CD4-positive, CD25-positive, alpha-beta regulatory T cell (primary cell): ENCODE measurements around the gene LSP1. TPM values are rescaled to one million over a fixed set of nuclear protein-coding genes. Genes with fewer than 3 reads are reported as not detected.

ENCODE experiments used
- ATAC-seq, 2 donors: fragments of 150-1000 bp; cut with Tn5 transposase; one replicate each; pipeline ENCODE4 v1.10.0; 2021; ENCODE audit warnings: low read depth in 2 of 2, moderate number of reproducible peaks in 2 of 2, moderate library complexity in 1 of 2
- DNase-seq, 3 donors: peaks; one replicate each; pipeline versions ENCODE4 v3.0.0 to v3.0.0-alpha.2; 2012 to 2022; ENCODE audit warnings: mixed read lengths in 1 of 3
- H3K27ac ChIP-seq: one replicate; pipeline ENCODE4 v1.7.0; 2013; ENCODE audit warnings: mild to moderate bottlenecking, low read length; ENCODE audit not compliant: insufficient read depth, poor library complexity, severe bottlenecking
- H3K27me3 ChIP-seq: one replicate; pipeline ENCODE4 v1.7.0; 2013; ENCODE audit warnings: low read length; ENCODE audit not compliant: control insufficient read depth, insufficient read depth
- H3K36me3 ChIP-seq: one replicate; pipeline ENCODE4 v1.7.0; 2013; ENCODE audit warnings: mild to moderate bottlenecking, low read length, moderate library complexity; ENCODE audit not compliant: control insufficient read depth, insufficient read depth
- H3K4me1 ChIP-seq: 2 replicates; pipeline ENCODE4 v1.7.0; 2013; ENCODE audit warnings: mild to moderate bottlenecking, low read length; ENCODE audit not compliant: insufficient read depth, control insufficient read depth, poor library complexity, severe bottlenecking
- H3K4me3 ChIP-seq: one replicate; pipeline ENCODE4 v1.7.0; 2013; ENCODE audit warnings: low read depth, mild to moderate bottlenecking, low read length, moderate library complexity
- H3K9me3 ChIP-seq, 2 experiments: 1 replicate in 1 of 2; 2 replicates in 1 of 2; pipeline ENCODE4 v1.7.0; 2013; ENCODE audit warnings: low read length in 2 of 2, mild to moderate bottlenecking in 1 of 2, moderate library complexity in 1 of 2; ENCODE audit not compliant: control insufficient read depth in 2 of 2
- H3K27ac Mint-ChIP-seq, 3 donors: one replicate each; pipeline ENCODE4 v1.8.0; 2020 to 2022; ENCODE audit warnings: mild to moderate bottlenecking in 3 of 3, mixed read lengths in 3 of 3, moderate library complexity in 2 of 3
- H3K27me3 Mint-ChIP-seq: one replicate; pipeline ENCODE4 v1.8.0; 2022; ENCODE audit warnings: mild to moderate bottlenecking, mixed read lengths
- H3K36me3 Mint-ChIP-seq: one replicate; pipeline ENCODE4 v1.8.0; 2020; ENCODE audit warnings: mixed read lengths
- H3K4me1 Mint-ChIP-seq, 4 donors: one replicate each; pipeline ENCODE4 v1.8.0; 2020 to 2022; ENCODE audit warnings: mixed read lengths in 4 of 4, mild to moderate bottlenecking in 1 of 4
- H3K4me3 Mint-ChIP-seq, 4 donors: one replicate each; pipeline ENCODE4 v1.8.0; 2020 to 2022; ENCODE audit warnings: mild to moderate bottlenecking in 4 of 4, mixed read lengths in 4 of 4, moderate library complexity in 3 of 4
- H3K9me3 Mint-ChIP-seq, 7 donors: one replicate each; pipeline ENCODE4 v1.8.0; 2020 to 2022; ENCODE audit warnings: mixed read lengths in 7 of 7, mild to moderate bottlenecking in 3 of 7, moderate library complexity in 2 of 7
- polyA plus RNA-seq, 4 donors: library from polyadenylated mRNA; unstranded; fragments of 300-500 nt; fragmentation: Illumina TruSeq; gene quantifications; one replicate each; pipeline ENCODE4 v1.2.3, GENCODE V29; 2021
- total RNA-seq: library from RNA; stranded (reverse); gene quantifications from one replicate; pipeline ENCODE4 v1.2.3, GENCODE V29; 2022

Gene LSP1
- total and polyA plus RNA-seq, 5 donors from 2014 or later: 381 to 514 (median 452) TPM

- ATAC-seq (no peak), DNase-seq (no peak)
- H3K27ac Mint-ChIP-seq: peak overlapping the region in 1 of 3 donors; percentile 61
- H3K36me3 Mint-ChIP-seq: no peaks in the 10 kb centered on the region
- no peaks in the 10 kb centered on the region for H3K9me3 ChIP-seq
- H3K27me3 Mint-ChIP-seq: peaks cover 5% of the 10 kb centered on the region
- H3K27me3 ChIP-seq: no peaks in the 10 kb centered on the region
- H3K36me3 ChIP-seq: no peaks in the 10 kb centered on the region
- H3K4me3 Mint-ChIP-seq: peak overlapping the region in 1 of 4 donors; percentile 38
- H3K4me1 ChIP-seq: no peaks in the 10 kb centered on the region
- no peak overlapping the region for H3K27ac ChIP-seq
- peaks cover 0 to 7% (median 4%) of the 10 kb centered on the region in 4 donors for H3K4me1 Mint-ChIP-seq
- H3K4me3 ChIP-seq: no peak overlapping the region
- no peaks in the 10 kb centered on the region for H3K9me3 Mint-ChIP-seq
These were observed 73.5 kb downstream of the LSP1 start for GRCh38 chr11:1926156-1927025.

GRCh38 chr11:1927026-1927847, 74.4 kb downstream of the LSP1 start:
- Mint-ChIP-seq H3K4me3 (no peak overlapping the region), H3K4me1 (peaks cover 0 to 7% (median 4%) of the 10 kb centered on the region in 4 donors), H3K27ac (no peak overlapping the region), H3K36me3 (no peaks in the 10 kb centered on the region), H3K9me3 (no peaks in the 10 kb centered on the region), H3K27me3 (no peaks in the 10 kb centered on the region)
- Histone ChIP-seq H3K4me3 (no peak overlapping the region), H3K27me3 (no peaks in the 10 kb centered on the region), H3K4me1 (no peaks in the 10 kb centered on the region), H3K36me3 (no peaks in the 10 kb centered on the region), H3K27ac (no peak overlapping the region), H3K9me3 (no peaks in the 10 kb centered on the region)
- ATAC-seq (no peak), DNase-seq (no peak)

GRCh38 chr11:1927848-1928469, 75.1 kb downstream of the LSP1 start:
- H3K4me3 ChIP-seq: no peak overlapping the region
- no peaks in the 10 kb centered on the region for H3K4me1 ChIP-seq
- H3K36me3 Mint-ChIP-seq: no peaks in the 10 kb centered on the region
- H3K9me3 Mint-ChIP-seq: no peaks in the 10 kb centered on the region
- no peaks in the 10 kb centered on the region for H3K36me3 ChIP-seq
- H3K4me3 Mint-ChIP-seq: no peak overlapping the region
- H3K27ac Mint-ChIP-seq: no peak overlapping the region
- ATAC-seq: no peak
- H3K27ac ChIP-seq: no peak overlapping the region
- no peaks in the 10 kb centered on the region for H3K9me3 ChIP-seq
- peaks cover 0 to 7% (median 4%) of the 10 kb centered on the region in 4 donors for H3K4me1 Mint-ChIP-seq
- no peaks in the 10 kb centered on the region for H3K27me3 ChIP-seq
- H3K27me3 Mint-ChIP-seq: no peaks in the 10 kb centered on the region
- no peak for DNase-seq

GRCh38 chr11:1928470-1928890, 75.6 kb downstream of the LSP1 start:
- Mint-ChIP-seq H3K27ac (no peak overlapping the region), H3K27me3 (peaks cover 5% of the 10 kb centered on the region), H3K36me3 (peaks cover 5% of the 10 kb centered on the region), H3K9me3 (no peaks in the 10 kb centered on the region), H3K4me1 (peaks cover 0 to 6% (median 4%) of the 10 kb centered on the region in 4 donors), H3K4me3 (no peak overlapping the region)
- no peak for DNase-seq
- H3K36me3 ChIP-seq: no peaks in the 10 kb centered on the region
- H3K4me3 ChIP-seq: no peak overlapping the region
- H3K27ac ChIP-seq: no peak overlapping the region
- H3K27me3 ChIP-seq: no peaks in the 10 kb centered on the region
- no peaks in the 10 kb centered on the region for H3K9me3 ChIP-seq
- ATAC-seq: no peak
- H3K4me1 ChIP-seq: no peaks in the 10 kb centered on the region

GRCh38 chr11:1928891-1929541, 76.1 kb downstream of the LSP1 start:
- Mint-ChIP-seq H3K36me3 (peaks cover 8% of the 10 kb centered on the region), H3K4me3 (no peak overlapping the region), H3K4me1 (peaks cover 0 to 3% (median 2%) of the 10 kb centered on the region in 4 donors), H3K9me3 (no peaks in the 10 kb centered on the region), H3K27ac (no peak overlapping the region), H3K27me3 (peaks cover 10% of the 10 kb centered on the region)
- Histone ChIP-seq H3K36me3 (no peaks in the 10 kb centered on the region), H3K27me3 (no peaks in the 10 kb centered on the region), H3K27ac (no peak overlapping the region), H3K4me3 (no peak overlapping the region), H3K4me1 (no peaks in the 10 kb centered on the region), H3K9me3 (no peaks in the 10 kb centered on the region)
- DNase-seq (no peak), ATAC-seq (no peak)

- peaks cover 0 to 3% (median 1%) of the 10 kb centered on the region in 4 donors for H3K4me1 Mint-ChIP-seq
- no peak overlapping the region for H3K4me3 ChIP-seq
- no peaks in the 10 kb centered on the region for H3K9me3 Mint-ChIP-seq
- ATAC-seq (no peak), DNase-seq (no peak)
- no peaks in the 10 kb centered on the region for H3K9me3 ChIP-seq
- no peak overlapping the region for H3K27ac Mint-ChIP-seq
- H3K27ac ChIP-seq: no peak overlapping the region
- peaks cover 8% of the 10 kb centered on the region for H3K36me3 Mint-ChIP-seq
- H3K27me3 Mint-ChIP-seq: peaks cover 13% of the 10 kb centered on the region
- H3K4me1 ChIP-seq: no peaks in the 10 kb centered on the region
- H3K36me3 ChIP-seq: no peaks in the 10 kb centered on the region
- no peaks in the 10 kb centered on the region for H3K27me3 ChIP-seq
- no peak overlapping the region for H3K4me3 Mint-ChIP-seq
These were observed 77.0 kb downstream of the LSP1 start for GRCh38 chr11:1929621-1930461.

- Mint-ChIP-seq H3K27ac (no peak overlapping the region), H3K4me3 (no peak overlapping the region)
These were observed 77.6 kb downstream of the LSP1 start for GRCh38 chr11:1930462-1930830.

More at GRCh38 chr11:1930462-1930830, 77.6 kb downstream of the LSP1 start:
- Histone ChIP-seq H3K36me3 (no peaks in the 10 kb centered on the region), H3K27me3 (no peaks in the 10 kb centered on the region), H3K27ac (no peak overlapping the region), H3K9me3 (no peaks in the 10 kb centered on the region), H3K4me1 (no peaks in the 10 kb centered on the region), H3K4me3 (no peak overlapping the region)
- H3K4me1 Mint-ChIP-seq: peaks cover 0 to 3% (median 1%) of the 10 kb centered on the region in 4 donors
- no peak for ATAC-seq
- peaks cover 13% of the 10 kb centered on the region for H3K27me3 Mint-ChIP-seq
- no peaks in the 10 kb centered on the region for H3K9me3 Mint-ChIP-seq
- peak in 1 of 3 donors; percentile 0 for DNase-seq
- peaks cover 8% of the 10 kb centered on the region for H3K36me3 Mint-ChIP-seq
